OCI-LY1 (cell line): Measurements from ENCODE around the gene FGF22.

Source experiments
- CTCF ChIP-seq: fragments of 200-600 bp; sonication (generic), shearing (Covaris generic); IDR thresholded peaks from 2 replicates; pipeline ENCODE4 v1.5.1; 2017; ENCODE audit warnings: mild to moderate bottlenecking, antibody characterized with exemption, low read length, moderate library complexity, mixed read lengths
- EZH2 ChIP-seq: fragments of 200-600 bp; sonication (generic), shearing (Covaris generic); IDR thresholded peaks from 2 replicates; pipeline ENCODE4 v1.8.0; 2017; ENCODE audit warnings: borderline replicate concordance, mixed run types, mild to moderate bottlenecking, antibody characterized with exemption, low read length, moderate library complexity, mixed read lengths

GRCh38 chr19:618247-618619, 21.4 kb upstream of the FGF22 start:
- no peak for TF ChIP-seq EZH2
- no peak for TF ChIP-seq CTCF
